HG03097 (cell line): ENCODE measurements around the gene MAP3K10.
"Not testable (repeated sequence)": the region's sequence is repeated elsewhere in the genome, so short reads cannot be mapped to it uniquely, and the experiment has no call there.

Source experiments
- ATAC-seq: cut with Tn5 transposase; IDR thresholded peaks from one replicate; pipeline ENCODE4 v1.9.1; 2021; ENCODE audit not compliant: unreplicated experiment, low FRiP score

Gene MAP3K10

GRCh38 chr19:40216013-40216776 lies 25.0 kb downstream of the MAP3K10 start:
- no peak for ATAC-seq

DNA sequence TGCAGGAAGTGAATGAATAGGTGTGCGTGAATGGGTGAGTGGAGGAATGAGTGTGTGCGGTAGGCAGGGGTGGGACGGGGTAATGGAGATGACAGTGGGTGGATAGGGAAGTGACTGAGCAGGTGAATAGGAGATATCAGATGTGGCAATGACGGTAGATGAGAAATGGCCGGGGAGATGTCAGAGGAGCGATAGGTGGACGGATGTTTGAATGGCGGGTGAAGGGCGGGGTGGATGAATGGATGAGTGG lies 25.5 kb downstream of the MAP3K10 start:
- no peak for ATAC-seq

DNA sequence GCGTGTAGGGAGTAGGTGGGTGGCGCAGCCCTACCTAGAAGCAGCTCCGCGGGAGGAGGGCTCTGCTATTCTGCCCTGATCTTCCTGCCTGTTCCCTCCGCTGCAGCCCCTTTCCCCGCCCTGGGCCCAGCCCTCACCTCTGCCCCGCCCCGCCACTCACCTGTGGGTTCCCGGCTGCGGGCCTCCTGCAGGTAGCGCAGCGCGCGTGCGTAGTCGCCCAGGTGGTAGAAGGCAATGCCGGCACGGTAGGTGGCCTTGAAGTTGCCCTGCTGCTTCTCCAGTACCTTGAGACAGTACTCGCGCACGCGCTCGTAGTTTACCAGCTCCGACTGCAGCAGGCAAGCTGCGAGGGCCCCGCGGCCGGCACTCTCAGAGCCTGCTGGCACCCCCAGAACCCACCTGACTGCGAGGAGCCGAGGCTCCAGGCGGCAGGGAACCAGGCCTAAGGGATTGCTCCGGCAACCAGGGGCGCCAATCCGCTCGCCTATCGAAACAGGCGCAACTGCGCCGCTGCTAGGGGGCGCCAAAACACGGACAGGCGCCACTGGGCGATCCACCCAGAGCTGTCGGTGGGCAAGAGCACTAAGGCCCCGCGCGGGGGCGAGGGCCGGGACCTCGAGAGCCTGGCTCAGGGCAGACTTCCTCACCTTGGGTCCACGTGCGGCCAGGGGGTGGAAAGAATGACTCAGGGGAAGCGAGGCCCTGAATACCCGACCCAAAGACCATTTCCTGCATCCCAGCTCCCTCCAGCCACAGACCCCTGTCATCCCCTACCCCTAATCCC lies 26.0 kb downstream of the MAP3K10 start:
- no peak for ATAC-seq

- ATAC-seq: no peak
Measured at GRCh38 chr19:40217934-40218890, 27.0 kb downstream of the MAP3K10 start, which contains the start of gene TTC9B. TSS of gene TTC9B (minus strand) at chr19:40218384. CDS start at chr19:40218381, 3 bp downstream.

- not testable (repeated sequence) for ATAC-seq
Measured at GRCh38 chr19:40219029-40219428, 27.8 kb downstream of the MAP3K10 start.

DNA sequence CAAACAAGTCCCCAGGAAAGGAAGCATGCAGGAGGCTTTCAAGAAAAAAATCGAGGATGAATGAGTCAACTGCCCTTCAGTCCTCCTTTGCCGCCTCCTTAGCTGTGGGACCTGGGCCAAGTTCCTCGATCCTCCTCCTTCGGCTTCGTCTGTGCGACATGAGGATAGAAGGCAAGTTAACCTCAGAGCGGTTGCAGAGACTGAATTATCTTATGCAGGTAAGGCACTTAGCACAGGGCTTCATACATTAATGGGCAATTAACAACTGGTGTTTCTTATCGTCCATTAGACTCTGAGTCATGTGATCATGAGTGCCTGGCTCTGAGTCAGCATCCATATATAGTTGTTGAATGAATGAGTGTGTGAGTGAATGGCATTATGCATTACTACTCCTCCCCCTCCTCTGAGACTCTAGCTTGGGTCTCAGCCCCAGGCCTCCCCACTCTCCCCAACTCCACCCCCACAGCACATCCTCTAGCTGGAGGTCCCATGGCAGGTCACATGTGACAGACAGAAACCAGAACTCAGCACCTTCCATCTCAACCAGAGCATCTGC lies 28.6 kb downstream of the MAP3K10 start:
- ATAC-seq: no peak

DNA sequence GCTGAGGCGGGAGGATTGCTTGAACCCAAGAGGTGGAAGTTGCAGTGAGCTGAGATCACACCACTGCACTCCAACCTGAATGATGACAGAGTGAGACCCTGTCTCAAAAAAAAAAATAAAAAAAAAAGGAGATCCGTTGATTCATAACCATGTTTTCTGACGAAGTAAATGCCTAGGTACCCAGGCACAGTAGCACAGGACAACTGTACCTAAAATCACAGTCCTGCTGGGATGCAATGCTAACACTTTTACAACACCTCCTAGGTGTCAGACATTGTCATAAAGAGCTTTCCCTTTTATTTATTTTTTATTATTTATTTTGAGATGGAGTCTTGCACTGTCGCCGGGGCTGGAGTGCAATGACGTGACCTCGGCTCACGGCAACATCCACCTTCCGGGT lies 29.4 kb downstream of the MAP3K10 start:
- ATAC-seq: no peak

- ATAC-seq: no peak
Measured at GRCh38 chr19:40221858-40222619, 30.8 kb downstream of the MAP3K10 start.

DNA sequence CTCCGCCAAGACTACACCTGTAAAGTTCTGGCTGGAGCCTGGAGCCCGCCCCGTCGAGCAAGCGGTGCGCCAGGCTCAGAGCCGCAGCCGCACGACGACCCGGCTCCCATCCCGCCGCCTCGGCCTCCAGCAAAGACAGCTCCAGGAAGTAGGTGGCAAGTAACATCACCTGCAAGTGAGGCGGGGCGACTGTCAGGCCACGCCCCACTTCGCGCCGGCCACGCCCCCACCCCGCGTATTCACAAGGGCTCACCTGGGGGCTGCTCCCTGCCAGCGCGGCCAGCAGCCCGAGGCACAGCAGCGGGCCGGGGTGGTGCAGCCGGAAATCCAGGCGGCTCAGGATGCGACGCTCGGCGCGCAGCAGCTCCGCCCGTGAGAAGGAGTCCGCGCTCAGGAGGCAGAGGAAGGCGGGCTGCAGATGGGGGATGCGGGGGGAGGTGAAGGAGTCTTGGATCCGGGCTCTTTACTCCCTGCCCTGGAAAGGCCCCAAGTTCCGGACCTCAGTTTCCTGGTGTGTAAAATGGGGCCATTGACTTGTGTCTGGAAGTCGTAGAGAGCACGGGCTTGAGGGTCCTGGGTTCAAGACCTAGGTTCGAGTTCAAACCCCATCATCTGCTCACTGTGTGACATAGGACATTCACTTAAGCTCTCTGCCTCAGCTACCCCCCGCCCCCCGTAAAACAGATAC lies 32.1 kb downstream of the MAP3K10 start:
- no peak for ATAC-seq

GRCh38 chr19:40224342-40225150 lies 33.3 kb downstream of the MAP3K10 start:
- no peak for ATAC-seq

GRCh38 chr19:40225440-40226305 lies 34.4 kb downstream of the MAP3K10 start:
- ATAC-seq: no peak

DNA sequence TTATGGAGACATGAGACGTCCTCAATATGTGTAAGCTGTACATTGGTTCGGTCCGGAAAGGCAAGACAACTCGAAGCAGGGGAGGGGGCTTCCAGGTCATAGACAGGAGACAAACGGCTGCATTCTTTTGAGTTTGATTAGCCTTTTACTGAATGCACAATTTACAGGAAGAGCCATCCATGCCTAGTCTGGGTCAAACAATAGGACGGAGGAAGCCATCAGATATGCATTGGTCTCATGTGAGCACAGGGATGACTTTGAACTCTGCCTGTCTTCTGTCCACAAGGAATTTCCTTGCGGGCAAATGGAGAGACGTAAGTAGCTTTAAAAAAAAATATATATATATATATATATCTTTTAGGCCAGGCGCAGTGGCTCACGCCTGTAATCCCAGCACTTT lies 37.1 kb downstream of the MAP3K10 start:
- ATAC-seq: no peak

GRCh38 chr19:40228863-40229262 lies 37.6 kb downstream of the MAP3K10 start:
- no peak for ATAC-seq

DNA sequence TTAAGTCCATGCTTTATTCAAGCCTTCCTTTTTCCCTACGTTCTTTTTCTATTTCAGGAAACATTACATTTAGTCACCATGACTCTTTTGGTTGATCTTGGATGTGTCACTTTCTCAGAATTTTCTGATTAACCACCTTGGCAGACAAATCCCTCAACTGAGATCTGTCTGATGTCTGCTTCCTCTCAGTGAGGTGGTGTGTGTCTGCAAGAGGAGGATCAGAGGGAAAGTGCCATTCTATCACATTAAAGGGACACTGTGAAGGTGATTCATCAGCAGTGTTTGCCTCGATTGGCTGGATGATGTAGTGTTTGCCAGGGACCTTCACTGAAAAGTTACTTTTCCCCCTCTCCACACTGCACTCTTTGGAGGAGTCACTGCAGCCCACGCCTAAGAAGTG lies 38.3 kb downstream of the MAP3K10 start:
- ATAC-seq: no peak

GRCh38 chr19:40229926-40230417 lies 38.7 kb downstream of the MAP3K10 start:
- no peak for ATAC-seq

- no peak for ATAC-seq
Measured at GRCh38 chr19:40231057-40231456, 39.8 kb downstream of the MAP3K10 start.
